Epithelial cell of proximal tubule (primary cell): Measurements from ENCODE around the gene ALDH1L2. TPM values are rescaled to one million over a fixed set of nuclear protein-coding genes. Genes with fewer than 3 reads are reported as not detected.
A peak's percentile ranks its signal among the peaks of the same experiment; 100 is the strongest.
"Not testable (repeated sequence)": the region's sequence is repeated elsewhere in the genome, so short reads cannot be mapped to it uniquely, and the experiment has no call there.

Source experiments
- DNase-seq: peaks from one replicate; pipeline ENCODE4 v3.0.0-alpha.2; 2011; ENCODE audit warnings: low read depth
- H3K4me3 ChIP-seq: 2 replicates; pipeline ENCODE4 v1.5.1; 2011; ENCODE audit warnings: low read depth, mild to moderate bottlenecking, low read length
- total RNA-seq: library from RNA; depleted of rRNA; stranded (reverse); fragments of >200 nt; gene quantifications from 2 replicates; pipeline ENCODE4 v1.2.3, GENCODE V29; 2015
- TF ChIP-seq, protein P1 (sequence below): conservative IDR thresholded peaks from 2 replicates; pipeline ENCODE4 v1.5.1; 2012; ENCODE audit warnings: low read depth, mild to moderate bottlenecking, low read length

ALDH1L2 gene
- total RNA-seq, 1 donor from 2014 or later: 1.5 TPM

GRCh38 chr12:105100207-105100985 is 16.1 kb upstream of the ALDH1L2 start:
- TF ChIP-seq, protein P1, sequence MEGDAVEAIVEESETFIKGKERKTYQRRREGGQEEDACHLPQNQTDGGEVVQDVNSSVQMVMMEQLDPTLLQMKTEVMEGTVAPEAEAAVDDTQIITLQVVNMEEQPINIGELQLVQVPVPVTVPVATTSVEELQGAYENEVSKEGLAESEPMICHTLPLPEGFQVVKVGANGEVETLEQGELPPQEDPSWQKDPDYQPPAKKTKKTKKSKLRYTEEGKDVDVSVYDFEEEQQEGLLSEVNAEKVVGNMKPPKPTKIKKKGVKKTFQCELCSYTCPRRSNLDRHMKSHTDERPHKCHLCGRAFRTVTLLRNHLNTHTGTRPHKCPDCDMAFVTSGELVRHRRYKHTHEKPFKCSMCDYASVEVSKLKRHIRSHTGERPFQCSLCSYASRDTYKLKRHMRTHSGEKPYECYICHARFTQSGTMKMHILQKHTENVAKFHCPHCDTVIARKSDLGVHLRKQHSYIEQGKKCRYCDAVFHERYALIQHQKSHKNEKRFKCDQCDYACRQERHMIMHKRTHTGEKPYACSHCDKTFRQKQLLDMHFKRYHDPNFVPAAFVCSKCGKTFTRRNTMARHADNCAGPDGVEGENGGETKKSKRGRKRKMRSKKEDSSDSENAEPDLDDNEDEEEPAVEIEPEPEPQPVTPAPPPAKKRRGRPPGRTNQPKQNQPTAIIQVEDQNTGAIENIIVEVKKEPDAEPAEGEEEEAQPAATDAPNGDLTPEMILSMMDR: no peak
- no peak for DNase-seq
- H3K4me3 ChIP-seq: no peak overlapping the region

GRCh38 chr12:105099356-105099755 is 15.1 kb upstream of the ALDH1L2 start:
- DNase-seq: no peak
- H3K4me3 ChIP-seq: no peak overlapping the region
- TF ChIP-seq, protein P1: no peak

- not testable (repeated sequence) for H3K4me3 ChIP-seq, DNase-seq
Observed at GRCh38 chr12:105095338-105095737, 11.1 kb upstream of the ALDH1L2 start.

DNA sequence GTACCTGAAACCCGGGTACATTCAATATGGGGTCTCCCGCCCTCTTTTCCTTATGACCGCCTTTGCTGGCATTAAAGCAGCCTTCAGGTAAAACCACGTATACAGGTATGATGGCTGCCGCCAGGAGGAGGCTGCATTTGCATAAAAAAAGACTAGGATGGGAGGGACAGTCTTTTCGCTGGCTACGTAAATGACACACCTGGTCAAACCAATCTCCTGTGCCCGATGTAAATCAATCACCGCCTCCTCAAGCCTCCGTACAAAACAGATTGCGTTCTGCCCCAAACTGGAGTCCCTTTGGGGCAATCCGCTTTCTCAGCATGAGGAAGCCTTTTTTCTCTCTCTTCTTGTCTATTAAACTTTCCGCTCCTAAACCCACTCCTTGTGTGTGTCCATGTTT is 8.1 kb upstream of the ALDH1L2 start:
- TF ChIP-seq, protein P1: no peak
- peak overlapping the region; percentile 9 for H3K4me3 ChIP-seq
- no peak for DNase-seq

DNA sequence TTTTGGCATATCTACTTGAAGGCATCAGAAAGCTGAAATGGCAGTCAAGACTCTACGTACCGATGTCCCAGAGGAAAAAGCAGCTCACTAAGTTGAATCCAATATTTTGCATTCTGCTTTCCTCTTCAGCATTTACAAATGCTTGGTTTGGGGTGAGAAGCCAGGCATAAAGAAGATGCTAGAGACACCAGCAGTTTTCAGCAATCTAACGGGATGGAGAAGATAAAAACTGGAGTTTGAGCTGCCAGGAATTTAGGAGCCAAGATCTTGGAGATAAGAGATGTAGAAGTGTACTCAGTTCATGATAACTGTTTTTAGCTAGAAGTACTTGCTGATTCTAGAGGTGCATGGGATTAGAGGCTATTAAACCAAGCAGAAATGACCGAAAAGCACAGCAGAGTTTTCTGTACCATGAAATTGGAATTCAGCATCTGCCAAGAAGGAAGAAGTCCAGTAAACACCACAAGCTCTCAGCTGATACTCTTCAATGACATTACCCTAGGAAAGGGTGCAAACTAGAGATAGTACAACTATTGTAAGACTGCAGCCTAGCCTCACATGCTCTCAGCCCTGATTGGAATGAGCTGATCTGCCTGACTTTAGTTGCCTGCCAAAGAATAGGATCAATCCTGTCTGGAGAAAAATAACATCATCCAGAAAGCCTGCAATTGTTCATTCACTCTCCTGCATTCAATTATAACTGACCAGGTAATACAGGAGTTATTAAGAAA is 7.4 kb upstream of the ALDH1L2 start:
- TF ChIP-seq, protein P1: no peak
- DNase-seq: no peak
- no peak overlapping the region for H3K4me3 ChIP-seq

- no peak for DNase-seq
- TF ChIP-seq, protein P1: no peak
Observed at GRCh38 chr12:105090361-105090760, 6.1 kb upstream of the ALDH1L2 start.

GRCh38 chr12:105089817-105090216 is 5.6 kb upstream of the ALDH1L2 start:
- DNase-seq: no peak
- TF ChIP-seq, protein P1: no peak
- H3K4me3 ChIP-seq: no peak overlapping the region

More at GRCh38 chr12:105090361-105090760, 6.1 kb upstream of the ALDH1L2 start:
- no peak overlapping the region for H3K4me3 ChIP-seq
